Kidney epithelial cell (primary cell): ENCODE results near the gene JPH3. TPM values are rescaled to one million over a fixed set of nuclear protein-coding genes. Genes with fewer than 3 reads are reported as not detected.
"Not testable (repeated sequence)": the region's sequence is repeated elsewhere in the genome, so short reads cannot be mapped to it uniquely, and the experiment has no call there.

ENCODE experiments used
- DNase-seq: peaks from one replicate; pipeline ENCODE4 v3.0.0-alpha.2; 2010; ENCODE audit warnings: low read depth
- H3K27me3 ChIP-seq: 2 replicates; pipeline ENCODE4 v1.6.0; 2011; ENCODE audit warnings: low read length; ENCODE audit not compliant: control insufficient read depth, insufficient read depth
- H3K36me3 ChIP-seq: 2 replicates; pipeline ENCODE4 v1.5.1; 2011; ENCODE audit warnings: low read length; ENCODE audit not compliant: control insufficient read depth, insufficient read depth
- H3K4me3 ChIP-seq: 2 replicates; pipeline ENCODE4 v1.5.1; 2011; ENCODE audit warnings: low read depth, mild to moderate bottlenecking, control low read depth, low read length
- total RNA-seq: library from RNA; depleted of rRNA; stranded (reverse); fragments of >200 nt; gene quantifications from 2 replicates; pipeline ENCODE4 v1.2.3, GENCODE V29; 2015
- TF ChIP-seq, protein P1 (sequence below): IDR thresholded peaks from 2 replicates; pipeline ENCODE4 v1.5.1; 2011; ENCODE audit warnings: mild to moderate bottlenecking, moderate library complexity, low read length, control low read depth, inconsistent platforms; ENCODE audit not compliant: insufficient read depth, poor library complexity, severe bottlenecking

Gene JPH3
- total RNA-seq, 1 donor from 2014 or later: 2.1 TPM

DNA sequence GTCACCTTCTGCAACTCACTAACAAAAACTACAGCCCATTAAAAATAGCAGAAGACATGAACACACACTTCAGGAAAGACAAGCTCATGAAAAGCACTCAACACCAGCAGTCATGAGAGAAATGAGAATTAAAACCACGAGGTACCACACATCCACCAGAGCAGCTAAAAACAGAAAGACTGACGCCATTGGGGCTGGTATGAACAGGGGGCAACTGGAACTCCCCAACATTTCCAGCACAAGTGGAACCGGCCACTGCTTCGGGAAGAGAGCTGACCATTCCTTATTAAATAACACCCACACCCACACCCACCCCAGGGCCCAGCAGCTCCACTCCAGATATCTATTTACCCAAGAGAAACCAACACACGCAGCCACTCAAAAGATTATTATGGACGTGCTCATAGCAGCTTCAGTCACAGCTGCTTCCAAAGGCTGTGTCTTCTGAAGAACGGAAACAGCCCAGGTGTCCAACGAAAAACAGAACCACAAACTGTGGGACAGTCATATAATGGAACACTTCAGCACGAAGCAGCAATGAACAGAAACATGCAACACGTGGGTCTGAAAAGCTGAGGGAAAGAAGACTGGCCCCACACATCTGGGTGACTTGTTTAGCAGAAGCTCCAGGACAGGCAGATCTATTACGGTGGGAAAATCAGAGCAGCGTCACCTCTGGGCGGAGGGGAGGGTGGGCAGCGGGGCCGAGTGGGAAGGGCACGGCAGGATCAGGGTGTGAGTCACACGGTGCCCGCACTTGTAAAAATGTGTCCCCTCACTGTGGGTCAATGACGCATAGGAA lies 122.4 kb downstream of the JPH3 start:
- H3K27me3 ChIP-seq: no peaks in the 10 kb centered on the region
- DNase-seq: no peak
- H3K4me3 ChIP-seq: no peak overlapping the region
- H3K36me3 ChIP-seq: peaks cover 3% of the 10 kb centered on the region
- TF ChIP-seq, protein P1, sequence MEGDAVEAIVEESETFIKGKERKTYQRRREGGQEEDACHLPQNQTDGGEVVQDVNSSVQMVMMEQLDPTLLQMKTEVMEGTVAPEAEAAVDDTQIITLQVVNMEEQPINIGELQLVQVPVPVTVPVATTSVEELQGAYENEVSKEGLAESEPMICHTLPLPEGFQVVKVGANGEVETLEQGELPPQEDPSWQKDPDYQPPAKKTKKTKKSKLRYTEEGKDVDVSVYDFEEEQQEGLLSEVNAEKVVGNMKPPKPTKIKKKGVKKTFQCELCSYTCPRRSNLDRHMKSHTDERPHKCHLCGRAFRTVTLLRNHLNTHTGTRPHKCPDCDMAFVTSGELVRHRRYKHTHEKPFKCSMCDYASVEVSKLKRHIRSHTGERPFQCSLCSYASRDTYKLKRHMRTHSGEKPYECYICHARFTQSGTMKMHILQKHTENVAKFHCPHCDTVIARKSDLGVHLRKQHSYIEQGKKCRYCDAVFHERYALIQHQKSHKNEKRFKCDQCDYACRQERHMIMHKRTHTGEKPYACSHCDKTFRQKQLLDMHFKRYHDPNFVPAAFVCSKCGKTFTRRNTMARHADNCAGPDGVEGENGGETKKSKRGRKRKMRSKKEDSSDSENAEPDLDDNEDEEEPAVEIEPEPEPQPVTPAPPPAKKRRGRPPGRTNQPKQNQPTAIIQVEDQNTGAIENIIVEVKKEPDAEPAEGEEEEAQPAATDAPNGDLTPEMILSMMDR: no peak

DNA sequence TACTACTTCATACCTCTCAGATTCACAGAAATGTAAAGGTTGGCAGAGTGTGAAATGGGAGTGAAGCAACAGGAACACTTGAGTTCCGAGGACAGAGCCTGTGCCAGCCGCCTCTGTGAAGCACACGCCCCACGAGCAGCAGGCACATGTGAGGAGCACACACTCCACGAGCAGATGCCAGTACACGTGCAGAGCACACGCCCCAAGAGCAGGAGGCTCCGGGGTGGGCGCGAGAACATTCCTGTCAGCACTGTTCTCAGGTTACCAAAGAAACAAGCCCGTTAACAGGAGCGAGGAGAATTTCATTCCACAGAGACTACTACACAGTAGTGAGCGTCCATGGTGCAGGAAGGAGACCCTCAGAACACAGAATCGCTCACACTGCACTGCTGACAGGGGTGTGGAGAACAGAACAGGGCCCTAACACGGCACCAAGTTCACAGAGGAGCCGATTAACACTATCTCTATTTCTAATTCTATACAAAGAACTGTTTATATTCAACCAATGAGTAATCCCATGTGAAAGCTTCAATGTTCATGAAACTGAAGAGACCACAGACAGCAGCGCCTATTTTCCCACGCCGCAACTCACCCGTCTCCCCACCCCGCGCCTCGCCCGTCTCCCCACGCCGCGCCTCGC lies 123.4 kb downstream of the JPH3 start:
- TF ChIP-seq, protein P1: no peak
- H3K27me3 ChIP-seq: no peaks in the 10 kb centered on the region
- DNase-seq: no peak
- no peak overlapping the region for H3K4me3 ChIP-seq
- peaks cover 3% of the 10 kb centered on the region for H3K36me3 ChIP-seq

DNA sequence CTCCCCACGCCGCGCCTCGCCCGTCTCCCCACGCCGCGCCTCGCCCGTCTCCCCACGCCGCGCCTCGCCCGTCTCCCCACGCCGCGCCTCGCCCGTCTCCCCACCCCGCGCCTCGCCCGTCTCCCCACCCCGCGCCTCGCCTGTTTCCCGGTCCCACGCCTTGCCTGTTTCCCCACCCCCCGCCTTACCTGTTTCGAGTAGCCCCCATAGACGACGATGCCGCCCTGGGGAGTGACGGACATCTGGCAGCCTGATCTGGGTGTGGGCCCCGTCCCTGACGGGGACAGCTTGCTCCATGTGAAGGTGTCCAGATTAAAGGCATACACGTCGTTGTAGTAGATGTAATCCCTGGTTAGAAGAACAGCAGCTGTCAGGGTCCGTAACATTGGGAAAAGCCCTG lies 124.3 kb downstream of the JPH3 start:
- not testable (repeated sequence) for H3K27me3 ChIP-seq, DNase-seq, H3K4me3 ChIP-seq, H3K36me3 ChIP-seq

DNA sequence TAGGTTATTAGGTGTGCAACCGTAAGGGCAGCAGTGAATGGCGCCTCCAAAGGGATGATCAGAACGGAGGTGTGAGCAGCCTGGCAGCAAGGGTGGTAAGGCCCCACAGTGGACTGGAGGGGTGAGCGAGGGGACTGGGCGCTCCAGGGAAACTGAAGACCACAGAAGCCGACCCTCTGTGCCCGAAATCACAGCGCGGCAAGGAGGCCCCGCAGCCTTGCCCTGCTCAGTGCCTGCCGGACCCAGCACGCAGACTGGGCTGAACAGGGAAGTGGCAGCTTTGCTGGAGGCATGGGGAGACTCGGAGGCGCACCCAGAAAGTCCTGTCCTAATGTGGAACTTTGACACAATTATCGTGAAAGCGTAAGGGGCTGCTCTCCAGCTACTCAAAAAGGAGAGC lies 125.0 kb downstream of the JPH3 start:
- DNase-seq: no peak
- Histone ChIP-seq H3K4me3 (no peak overlapping the region), H3K36me3 (peaks cover 2% of the 10 kb centered on the region), H3K27me3 (no peaks in the 10 kb centered on the region)
- TF ChIP-seq, protein P1: no peak

DNA sequence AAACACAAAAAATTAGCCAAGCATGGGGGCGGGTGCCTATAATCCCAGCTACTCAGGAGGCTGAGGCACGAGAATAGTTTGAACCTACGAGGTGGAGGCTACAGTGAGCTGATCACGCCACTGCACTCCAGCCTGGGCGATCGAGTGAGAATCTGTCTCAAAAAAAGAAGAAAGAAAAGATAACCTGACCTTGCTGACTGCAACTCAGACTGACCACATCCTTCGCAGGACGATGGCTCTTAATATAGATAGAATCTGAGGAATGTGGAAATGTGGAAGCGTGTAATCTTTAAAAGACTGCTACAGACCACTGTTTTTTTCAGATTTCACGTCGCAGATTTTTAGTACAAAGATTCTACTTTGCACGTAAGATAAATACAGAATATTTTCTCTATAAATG lies 125.7 kb downstream of the JPH3 start:
- no peak overlapping the region for H3K4me3 ChIP-seq
- H3K27me3 ChIP-seq: no peaks in the 10 kb centered on the region
- H3K36me3 ChIP-seq: peaks cover 2% of the 10 kb centered on the region
- no peak for DNase-seq
- TF ChIP-seq, protein P1: no peak

DNA sequence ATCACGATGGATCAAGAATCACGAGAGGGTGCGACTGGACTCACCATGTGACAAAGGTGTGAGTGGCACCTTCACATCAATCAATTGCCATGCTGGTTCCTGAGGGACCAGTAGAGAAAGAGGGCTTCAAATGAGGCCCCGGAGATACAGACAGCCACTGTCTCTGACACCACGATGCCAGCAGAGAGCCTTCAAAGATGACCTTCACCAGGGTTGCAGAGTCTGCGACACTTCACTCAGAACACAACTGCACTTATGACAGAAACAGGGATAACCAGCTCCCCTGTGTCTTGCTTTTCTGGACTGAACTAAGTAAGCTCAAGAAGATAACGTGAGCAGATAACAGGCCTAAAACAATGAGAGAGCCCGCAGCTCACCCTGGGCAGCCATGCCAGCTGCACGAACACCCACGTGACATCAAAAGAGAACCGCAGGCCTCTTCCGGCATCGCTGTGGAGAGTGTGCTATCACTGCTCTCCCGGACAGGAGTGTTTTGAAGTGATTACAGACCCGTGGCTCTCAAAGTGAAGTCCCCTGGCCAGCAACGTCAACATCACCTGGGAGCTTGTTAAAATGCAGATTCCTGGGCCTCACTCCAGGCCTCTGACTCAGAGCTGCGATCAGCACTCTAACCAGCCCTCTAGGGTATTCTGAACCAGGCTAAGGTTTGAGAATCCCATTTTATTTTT lies 127.1 kb downstream of the JPH3 start:
- no peak for DNase-seq
- H3K36me3 ChIP-seq: peaks cover 2% of the 10 kb centered on the region
- no peak overlapping the region for H3K4me3 ChIP-seq
- TF ChIP-seq, protein P1: no peak
- H3K27me3 ChIP-seq: no peaks in the 10 kb centered on the region
